HS-5 (cell line): Measurements from ENCODE around the gene CCDC149.

Experiments used
- DNase-seq: peaks from one replicate; pipeline ENCODE4 v3.0.0-alpha.2; 2012; ENCODE audit warnings: low read depth

CCDC149 gene

DNA sequence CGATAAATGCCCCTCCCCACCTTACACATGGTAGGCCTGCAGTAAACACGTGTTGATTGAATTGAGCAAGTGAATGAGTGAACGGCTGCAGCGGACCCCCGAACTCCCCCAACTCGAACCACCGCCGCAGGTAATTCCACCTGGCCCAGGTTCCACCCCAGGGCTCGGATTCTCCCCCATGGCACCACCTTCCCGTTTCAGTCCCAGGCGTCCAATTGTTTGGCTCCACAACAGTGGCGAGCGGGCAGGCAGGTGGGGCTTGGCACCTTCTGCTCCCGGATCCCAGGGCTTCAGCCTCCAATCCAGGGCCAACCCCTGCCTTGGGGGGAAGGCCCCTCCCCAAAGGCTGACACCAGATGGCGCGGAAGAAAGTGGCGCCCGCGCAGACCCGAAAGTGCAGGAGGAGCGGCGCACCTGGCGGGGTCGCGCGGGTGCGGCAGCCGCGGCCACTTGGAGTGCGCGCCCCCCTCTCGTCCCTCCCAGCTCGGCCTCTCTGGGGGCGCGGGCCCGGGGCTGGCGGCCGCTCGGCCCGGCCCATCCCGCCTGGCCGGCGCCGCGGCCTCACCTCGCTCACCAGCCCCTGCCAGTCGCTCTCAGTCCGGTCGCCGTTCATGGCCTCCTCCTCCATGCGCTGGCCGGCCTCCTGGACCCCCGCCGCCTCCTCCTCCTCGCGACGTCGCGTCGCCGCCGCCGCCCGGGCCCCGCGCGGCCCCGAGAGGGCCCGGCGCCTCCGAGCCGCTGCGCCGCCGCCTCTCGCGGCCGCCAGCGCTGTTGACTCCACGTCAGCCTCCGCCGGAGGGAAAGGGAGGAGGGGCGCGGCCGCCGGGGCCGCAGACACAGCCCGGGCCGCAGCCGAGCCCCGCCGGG lies at the start of gene CCDC149:
TSS of gene CCDC149 (minus strand) at position 791 of the 867 bp plus-strand sequence. CDS start at position 613, 178 bp downstream.
- DNase-seq, result no peak

DNA sequence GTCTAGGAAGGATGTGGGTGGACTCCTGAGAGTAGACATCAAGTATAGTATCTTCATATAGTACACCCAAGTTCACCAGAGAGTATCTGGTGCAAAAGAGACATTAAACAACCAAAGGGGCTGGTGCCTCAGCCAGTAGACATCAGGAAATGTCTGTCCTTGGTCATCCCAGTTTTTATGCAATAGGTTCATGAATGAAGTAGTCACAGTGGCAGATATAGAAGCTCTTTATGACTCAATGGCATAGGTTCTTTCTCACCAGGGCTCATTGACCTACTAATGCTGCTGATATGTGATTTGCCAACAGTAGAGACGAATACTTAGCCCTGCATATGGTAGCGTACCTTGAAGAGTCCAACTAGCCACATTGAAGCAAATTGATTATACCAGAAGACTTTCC lies 45.0 kb upstream of the CCDC149 start:
- no peak for DNase-seq

DNA sequence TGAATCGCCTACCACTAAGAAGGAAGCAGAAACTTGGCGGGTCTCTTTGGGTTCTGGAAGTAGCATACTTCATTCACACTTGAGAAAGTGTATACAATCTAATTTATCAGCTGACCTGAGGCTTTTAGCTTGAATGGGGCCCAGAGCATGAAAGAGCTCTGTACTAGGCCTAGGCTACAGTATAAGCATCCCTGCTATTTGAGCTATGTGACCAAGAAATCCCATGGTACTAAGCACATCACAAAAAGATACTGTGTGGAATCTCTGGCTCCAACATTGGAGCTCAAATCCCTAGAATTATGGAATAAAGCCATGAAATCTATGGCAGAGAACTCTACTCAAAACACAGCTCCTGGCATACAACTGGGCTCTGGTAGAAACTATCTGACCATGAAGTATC lies 43.9 kb upstream of the CCDC149 start:
- DNase-seq, result no peak

DNA sequence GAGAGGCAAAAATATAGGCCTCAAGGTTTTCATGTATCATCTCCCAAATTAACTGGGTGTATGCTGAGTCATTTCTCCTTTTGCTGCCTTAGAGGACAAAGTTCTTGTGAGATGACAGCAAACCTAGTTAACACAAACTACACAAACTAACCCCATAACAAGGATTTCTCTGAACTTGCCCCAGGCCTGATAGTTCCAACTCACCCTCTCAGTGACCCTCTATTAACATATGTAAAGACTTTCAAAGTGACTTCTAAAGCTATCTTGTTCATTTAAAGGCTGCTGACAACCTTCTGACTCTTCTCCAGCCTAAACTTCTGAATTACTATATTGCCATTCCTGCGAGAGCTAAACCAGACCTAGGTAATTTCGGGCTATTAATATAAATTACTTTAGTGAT lies 43.2 kb upstream of the CCDC149 start:
- DNase-seq, result no peak

DNA sequence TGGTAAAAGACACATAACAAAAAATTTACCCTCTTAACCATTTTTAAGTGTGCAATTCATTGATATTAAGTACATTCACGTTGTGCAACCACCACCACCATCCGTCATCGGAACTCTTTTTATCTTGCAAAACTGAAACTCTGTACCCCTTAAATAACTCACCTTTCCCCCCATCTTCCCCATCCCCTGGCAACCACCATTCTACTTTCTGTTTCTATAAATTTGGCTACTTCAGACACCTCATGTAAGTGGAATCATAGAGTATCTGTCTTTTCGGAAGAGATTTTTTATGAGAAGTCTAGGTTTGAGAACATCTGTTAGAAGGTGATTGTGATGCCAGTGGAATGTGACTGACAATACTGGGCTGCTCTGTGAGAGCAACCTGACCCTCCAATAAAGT lies 39.8 kb upstream of the CCDC149 start:
- no peak for DNase-seq

DNA sequence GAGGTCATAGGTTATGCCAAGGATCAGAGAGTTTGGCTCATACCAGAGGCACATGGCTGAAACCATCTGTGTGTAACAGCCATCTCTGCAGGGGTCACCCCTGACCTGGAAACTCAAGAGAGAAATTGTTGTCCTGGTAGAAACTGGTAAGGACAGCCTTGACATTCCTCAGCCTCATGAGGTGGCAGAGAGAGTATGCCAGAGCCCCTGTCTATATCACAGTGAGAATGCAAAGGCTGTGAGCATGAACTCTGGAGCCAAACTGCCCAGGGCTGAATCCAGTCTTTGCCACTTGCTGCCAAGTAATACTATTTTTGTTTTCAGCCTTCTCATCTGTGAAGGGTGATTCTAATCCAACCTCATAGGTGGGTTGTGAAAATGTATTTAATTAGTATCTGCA lies 37.1 kb upstream of the CCDC149 start:
- DNase-seq, result no peak

DNA sequence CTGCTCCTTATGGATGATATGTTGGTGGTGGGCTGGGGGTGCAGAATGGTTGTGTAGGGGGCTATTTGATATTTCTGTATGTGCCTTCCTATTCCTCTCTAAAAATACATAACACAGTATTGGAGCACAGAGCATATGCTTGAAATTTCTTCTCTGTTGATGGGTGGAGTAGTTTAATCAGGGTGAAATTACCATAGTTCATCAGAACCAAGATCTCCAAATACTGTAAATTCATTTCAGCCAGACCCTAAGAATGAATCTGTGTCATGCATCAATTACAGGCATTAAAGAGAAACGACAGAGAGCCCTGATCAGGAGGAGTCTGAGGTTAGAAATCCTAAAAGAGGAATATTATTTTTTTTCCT lies 25.1 kb upstream of the CCDC149 start:
- DNase-seq, result no peak

DNA sequence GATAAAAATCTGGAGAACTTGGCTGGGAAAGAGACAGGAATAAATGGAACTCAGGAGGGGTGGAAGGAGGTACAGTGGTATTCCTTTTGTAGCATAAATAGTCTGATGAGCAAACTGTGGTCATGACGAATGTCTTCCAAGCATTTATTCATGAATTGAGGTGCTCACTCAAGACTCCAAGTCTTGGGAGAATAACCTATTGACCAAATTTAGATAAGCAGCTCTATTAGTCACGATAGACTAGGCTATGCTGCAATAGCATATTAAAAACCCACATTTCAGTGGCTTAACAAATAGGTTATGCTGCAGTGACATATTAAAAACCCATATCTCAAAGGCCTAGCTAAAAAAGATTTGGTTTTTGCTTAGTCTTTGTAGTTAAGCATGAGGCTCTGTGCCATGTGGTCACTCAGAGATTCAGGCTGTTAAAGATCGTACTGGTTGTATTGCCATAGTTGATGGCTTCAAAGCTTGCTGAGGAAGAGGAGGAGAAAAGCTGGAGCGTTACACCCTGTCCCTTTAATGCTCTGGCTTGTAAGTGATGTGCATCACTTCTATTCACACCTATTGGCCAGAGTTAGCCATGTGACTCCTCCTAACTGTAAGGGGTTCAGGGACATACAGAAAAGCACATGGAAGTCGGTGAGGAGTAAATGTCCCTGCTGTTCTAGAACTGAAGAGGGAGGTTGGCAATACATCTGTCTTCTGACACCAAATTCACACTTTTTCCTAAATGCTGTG lies 24.5 kb upstream of the CCDC149 start:
- no peak for DNase-seq

DNA sequence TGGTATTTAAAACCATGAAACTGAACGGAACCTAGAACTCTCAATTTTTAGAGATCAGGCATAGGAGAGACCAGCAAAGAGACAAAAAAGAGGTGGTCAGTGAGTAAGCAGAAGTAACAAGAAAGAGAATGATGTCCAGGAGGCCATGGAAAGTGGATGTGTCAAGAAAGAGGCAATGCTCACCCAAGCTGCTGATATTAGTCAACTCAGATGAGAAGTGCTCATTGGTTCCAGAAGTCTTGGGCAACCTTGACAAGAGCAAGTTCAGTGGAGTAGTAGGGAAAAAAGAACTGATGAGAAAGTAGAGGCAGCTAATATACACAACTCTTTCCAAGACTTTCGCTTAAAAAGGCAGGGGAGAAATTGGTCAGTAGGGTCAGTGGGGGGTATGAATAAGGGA lies 23.0 kb upstream of the CCDC149 start:
- DNase-seq, result no peak

DNA sequence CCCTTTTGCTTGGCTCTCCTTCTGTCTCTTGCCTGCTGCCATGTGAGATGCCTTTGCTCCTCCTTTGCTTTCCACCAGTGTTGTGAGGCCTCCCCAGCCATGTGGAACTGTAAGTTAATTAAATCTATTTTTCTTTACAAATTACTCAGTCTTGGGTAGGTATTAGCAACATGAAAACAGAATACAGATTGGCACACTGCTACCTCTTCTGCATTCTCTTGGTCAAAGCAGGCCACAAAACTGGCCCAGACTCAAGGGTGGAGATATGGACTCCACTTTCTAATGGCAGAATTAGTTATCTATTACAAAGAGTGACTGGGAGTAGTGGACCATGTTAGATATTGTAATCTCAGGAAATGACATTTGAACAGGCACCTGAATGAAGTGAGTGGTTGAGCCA lies 21.5 kb upstream of the CCDC149 start:
- DNase-seq, result no peak

DNA sequence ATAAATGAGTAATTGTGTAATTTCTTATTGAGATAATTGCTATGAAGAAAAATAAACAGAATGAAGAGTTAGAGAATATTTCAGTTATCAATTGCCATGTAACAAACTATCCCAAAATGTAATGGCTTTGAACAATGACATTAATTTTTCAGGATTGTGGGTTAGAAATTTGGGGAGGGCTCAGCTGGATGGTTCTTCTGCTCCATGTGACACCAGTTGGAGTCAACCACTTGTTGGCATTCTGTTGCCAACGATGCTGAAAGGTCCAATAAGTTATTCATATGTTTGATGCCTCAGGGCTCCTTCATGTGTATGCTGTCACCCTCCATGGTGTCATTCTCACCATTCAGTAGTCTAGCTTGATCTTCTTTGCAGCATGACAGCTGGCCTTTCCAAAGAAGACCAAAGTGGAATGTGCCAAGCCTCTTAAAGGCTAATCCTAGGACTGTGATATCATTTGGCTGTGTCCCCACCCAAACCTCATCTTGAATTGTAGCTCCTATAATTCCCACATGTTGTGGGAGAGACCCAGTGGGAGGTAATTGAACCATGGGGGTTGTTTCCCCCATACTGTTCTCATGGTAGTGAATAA lies 20.9 kb upstream of the CCDC149 start:
- no peak for DNase-seq

DNA sequence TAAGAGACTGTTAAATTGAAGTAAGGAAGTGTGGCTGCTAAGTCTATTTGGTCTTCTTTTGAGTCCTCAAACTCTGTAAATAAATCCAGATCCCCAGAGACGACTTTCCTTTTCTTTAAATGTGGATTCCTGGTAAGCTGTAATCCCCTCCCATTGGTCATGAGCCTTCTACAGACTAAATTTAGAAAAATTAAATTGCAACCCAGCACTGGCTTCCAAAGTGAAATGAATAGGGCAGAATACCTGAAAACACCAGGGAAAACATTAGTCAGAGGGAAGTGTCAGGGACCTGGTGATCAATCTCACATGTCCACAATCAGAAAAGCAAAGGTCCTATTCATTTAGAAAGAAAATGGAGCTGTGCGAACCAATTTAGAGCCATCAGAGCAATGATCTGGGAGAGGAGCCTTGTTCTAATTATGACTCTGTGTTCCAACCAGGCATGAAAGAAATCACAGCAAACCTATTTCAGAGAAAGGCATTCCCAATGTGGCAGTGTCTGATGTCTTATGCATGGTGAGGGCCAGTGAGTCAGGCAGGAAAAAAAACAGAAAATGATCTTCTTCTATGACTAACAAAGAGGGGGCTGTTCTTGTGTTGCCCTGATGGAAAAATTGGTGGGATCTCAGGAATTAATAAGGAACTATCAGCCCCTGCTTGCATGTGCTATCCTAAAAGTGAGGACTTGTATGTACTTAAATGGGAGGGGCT lies 19.8 kb upstream of the CCDC149 start:
- no peak for DNase-seq

DNA sequence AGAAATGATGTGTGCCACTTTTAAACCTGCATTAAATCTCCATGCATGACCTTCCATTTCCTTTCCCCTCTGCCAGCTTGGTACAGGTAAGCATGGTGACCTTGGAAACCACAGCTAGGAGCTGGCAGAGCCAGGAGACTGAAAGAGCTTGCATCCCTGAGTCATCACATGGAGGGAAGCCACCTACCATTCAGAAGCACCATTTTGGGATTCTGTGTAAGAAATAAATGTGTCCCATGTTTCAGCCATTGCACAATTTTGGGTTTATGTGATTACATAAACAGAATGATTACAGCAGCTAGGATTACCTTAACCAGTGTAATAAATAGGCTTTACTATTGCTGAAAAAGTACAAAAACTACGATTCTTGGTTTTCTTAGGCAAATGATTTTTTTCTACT lies 17.3 kb upstream of the CCDC149 start:
- DNase-seq, result no peak

DNA sequence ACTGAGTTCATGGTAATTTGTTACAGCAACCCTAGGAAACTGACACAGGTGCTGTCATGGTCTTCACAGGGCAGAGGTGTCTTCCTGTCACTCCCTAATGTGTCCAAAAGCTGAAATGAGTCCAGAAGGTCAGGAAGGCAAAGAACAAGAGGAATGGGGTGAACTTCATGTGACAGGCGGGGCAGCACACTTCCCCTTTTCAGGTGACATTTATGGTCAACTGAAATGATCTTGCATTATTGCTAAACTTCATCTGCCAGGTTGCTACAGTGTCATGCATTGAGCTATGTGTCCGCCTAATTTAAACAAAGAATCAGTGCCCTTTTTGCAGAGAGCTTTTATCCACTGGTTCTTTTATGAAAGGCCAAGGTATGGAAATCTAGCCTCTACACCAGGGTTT lies 15.9 kb upstream of the CCDC149 start:
- no peak for DNase-seq

DNA sequence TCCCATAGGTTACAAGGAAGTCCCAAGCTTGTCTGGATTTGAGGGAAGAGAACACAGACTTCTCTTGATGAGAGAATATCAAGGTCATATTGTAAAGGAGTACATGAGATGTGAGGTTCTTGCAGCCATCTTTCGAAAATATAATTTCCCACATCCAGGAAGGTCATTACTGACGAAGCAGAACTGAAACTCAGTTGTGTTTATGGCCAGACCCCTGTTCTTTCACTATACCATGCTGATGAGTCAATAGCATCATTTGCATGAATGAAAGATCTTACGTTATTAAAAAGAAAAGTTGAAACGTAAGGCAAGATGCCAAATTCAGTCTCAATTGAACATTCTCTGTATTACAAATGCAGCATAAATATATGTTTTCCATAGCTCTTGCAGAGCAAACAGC lies 14.2 kb upstream of the CCDC149 start:
- no peak for DNase-seq

DNA sequence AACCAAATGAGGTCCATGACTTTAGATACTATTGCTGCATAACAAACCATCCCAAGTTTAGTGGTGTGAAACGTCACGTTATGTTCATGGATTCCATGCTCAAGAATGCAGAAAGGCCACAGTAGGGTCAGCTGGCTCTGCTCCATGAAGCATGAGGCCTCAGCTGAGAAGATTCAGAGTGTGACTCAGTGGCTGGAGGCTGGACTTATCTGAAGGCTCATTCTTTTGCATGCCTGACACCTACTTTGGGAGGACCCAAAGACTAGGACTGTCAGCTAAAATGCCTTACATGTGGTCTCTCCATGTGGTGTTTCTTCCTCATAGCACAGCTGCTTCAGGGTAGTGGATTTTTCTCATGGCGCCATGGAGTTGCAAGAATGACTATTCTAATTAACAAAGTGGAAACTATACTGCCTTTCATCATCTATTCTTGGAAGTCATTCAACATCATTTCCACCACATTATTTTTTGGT lies 11.5 kb upstream of the CCDC149 start:
- peak; percentile 88 for DNase-seq

DNA sequence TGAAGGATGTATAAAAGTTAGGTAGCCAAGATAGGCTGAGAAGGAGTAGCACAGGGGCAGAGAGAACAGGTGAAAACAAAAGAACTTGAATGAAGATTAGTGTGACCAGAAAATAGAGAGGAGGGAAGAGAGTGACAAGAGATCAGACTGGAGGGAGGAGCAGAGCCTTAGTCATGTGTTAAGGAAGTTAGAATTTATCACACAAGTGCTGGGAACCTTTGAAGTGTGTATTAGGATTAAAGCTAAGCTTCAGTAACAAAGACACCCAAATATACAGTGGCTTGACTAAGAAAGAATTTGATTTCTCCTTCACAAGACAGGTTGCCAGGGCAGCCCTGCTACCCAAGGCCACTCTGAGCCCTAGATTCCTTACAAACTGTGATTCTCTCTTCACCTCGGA lies 10.7 kb upstream of the CCDC149 start:
- no peak for DNase-seq

DNA sequence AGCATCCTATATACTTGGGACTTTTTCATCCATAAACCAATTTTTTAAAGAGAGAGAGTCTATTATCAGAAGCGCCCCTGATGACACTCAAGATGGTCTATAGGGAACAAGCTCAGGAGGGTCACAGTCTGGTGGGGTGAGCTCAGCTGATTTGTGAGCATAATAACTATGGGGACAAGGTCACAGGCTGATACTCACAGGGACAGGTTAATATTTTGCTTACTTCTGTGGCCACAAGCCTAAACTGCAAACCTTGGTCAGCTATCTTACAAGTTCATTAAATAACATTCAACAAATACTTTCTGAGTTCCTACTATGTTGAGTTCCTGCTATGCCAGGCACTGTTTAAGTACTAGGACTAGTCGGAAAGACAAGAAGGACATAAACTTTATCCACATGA lies 10.2 kb upstream of the CCDC149 start:
- DNase-seq, result no peak

DNA sequence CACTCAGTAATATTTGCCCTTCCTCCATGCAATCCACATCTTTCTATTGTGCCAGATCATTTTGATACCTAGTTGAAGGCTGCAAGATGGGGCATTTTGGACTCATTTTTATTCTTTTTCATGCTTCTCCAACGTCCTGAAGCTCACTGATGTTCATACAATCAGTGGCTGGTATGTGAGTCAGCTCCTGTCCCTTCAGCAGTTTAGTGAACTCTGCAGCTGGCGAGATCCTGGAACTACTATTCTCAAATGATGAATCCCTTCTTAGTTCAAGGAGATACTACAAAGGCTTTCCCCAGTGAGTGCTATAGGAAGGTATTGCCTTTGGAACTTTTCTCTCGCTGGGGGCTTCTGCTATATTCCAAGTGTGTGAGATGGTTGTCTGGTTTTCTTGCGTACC lies 9.6 kb upstream of the CCDC149 start:
- no peak for DNase-seq

DNA sequence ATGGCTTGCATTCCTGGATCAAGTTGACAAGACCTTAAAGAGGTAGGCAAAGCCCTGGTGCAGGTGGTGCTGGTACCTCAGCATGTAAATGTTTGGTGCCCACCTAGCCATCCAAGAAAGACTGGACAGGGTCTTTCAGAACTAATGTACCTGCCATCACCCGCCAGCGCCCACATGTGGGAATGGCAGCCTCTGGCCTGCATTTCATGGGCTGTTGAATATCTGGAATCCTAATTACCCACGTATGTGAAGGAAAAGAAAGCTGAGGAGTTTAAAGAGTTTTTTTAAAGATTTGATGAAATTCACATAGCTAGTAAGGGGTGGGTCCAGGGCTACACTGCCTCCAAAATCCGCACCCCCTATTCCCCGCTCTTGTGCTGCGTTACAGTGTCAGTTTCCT lies 8.6 kb upstream of the CCDC149 start:
- no peak for DNase-seq

DNA sequence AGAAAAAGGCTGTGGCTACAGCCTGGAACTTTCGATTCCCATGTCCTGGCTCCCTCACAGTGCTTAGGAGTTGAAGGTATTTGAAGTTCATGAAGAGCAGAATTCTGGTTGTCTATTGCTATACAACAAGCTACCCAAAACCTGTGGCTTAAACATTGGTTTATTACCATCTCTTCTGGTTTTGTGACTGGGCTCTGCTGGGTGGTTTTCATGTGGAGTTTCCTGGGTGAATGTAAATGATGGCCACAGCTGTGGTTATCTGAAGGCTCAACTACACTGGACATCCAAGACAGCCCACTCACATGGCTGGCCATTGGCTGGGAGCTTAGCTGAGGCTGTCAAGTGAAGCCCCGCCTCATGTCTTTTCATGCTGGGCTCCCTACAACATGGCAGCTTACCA lies 7.2 kb upstream of the CCDC149 start:
- no peak for DNase-seq

DNA sequence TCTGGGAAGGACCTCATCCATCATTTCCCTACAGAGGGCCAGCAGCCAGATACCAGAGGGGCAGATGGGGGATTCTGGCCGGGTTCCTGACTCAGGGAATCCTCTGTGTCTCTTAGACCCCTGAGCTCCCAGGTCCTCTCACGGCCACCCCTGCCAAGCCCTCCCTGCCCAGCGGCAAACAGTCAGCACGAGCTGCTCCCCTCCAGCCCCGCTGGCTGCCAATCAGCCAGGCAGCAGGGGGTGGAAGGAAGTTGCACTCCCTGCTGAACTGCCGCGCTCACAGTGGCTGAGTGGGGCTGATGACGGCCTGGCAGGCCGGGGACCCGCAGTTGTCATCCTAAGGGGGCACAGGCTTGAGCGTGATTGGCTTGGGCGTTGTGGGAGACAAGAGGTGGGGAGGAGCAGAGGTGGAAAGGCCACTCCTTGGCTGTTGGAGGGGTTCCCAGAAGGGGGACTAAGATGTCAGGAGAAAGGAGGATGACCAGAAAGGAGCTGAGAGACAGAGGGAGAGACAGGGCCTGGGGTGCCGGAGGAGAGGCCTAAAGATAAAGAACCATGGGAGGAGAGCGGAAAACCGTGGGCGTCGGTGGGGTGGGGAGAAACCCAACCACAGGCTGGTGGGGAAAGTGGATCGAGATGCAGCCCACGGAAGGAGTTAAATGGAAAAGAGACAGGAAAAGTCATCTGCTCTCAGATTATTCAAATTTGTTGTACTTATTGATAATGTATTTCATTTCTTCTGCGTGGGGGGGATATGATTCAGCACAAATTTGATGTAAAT lies 4.4 kb upstream of the CCDC149 start:
- no peak for DNase-seq
